ENCODE measurements around the gene KANTR.

The KANTR gene

DNA sequence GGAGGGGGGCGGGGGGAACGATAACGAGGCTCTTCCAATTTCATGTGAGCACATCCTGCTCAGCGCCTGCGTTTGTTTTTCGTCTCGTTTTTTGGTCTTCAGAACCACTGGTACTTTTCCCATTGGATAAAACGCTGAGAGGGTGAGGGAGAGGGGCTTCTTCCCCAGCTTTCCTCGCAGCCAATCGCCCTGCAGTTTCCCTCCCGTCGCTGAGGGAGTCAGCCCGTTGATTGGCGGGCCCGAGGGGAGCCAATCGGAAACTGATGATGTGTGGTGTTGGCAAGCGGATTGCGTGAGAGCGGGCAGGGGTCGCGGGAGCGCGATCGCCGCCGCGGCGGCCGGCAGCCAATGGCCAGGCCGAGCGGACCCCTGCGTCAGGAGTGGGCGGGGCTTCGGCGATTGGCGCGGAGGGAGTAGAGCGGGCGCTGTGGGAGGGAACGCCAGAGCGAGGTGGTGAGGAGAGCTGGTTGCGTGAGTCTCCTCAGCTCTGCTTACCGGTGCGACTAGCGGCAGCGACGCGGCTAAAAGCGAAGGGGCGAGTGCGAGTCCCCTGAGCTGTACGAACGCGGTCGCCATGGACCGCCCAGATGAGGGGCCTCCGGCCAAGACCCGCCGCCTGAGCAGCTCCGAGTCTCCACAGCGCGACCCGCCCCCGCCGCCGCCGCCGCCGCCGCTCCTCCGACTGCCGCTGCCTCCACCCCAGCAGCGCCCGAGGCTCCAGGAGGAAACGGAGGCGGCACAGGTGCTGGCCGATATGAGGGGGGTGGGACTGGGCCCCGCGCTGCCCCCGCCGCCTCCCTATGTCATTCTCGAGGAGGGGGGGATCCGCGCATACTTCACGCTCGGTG, 11.8 kb upstream of the KANTR start, which contains the start of gene TSPYL2:
TSPYL2 (plus strand) TSS at position 443 of the 848 bp plus-strand sequence; CDS start at position 575, 132 bp downstream.
- DNase-seq, result peak; percentile 88 to 94

- DNase-seq, result no peak
Observed at GRCh38 chrX:53082773-53083616, 10.9 kb upstream of the KANTR start.

DNA sequence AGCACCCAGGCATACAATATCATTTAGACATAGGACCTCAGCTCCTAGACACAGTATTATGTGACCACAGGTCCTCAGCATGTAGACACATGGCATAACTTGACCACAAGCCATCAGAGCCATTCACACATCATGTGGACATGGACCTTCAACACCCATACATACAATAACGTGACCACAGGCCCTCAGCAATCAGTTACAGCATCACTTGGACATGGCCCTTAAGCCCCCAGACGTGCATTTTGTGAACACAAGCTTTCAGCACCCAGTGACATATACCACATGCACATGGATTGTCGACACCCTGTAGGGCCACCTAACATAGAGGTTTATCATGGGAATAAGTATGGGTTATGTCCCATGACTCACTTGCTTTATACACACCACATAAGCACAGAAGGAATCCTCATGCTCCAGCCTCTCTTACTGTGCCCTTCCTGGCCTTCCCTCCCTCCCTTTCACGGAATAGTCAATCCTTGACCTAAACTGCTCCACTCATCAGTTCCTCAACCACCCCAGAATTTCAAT, 9.8 kb upstream of the KANTR start:
- no peak for DNase-seq

- DNase-seq, result no peak
Observed at GRCh38 chrX:53084863-53085262, 9.1 kb upstream of the KANTR start.

- no peak for DNase-seq
Observed at GRCh38 chrX:53085661-53086229, 8.2 kb upstream of the KANTR start.

DNA sequence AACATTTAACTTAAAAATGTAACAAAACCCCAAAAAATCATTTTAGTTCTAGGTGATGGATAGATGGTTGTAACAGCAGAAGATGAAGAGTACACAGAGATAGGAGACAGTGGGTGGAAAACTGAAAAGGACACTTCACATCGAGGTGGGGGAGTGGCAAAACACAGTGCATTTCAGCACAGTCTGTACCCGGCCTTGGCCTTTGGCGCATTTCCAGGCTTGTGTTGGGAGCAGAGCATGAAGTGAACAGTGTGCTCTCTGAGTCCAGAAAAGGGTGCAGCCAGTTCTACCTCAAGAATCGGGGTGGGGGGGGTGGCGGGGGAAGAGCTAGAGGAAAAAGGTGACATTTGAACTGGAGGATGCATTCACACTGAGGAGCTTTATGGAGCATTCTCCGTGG, 7.5 kb upstream of the KANTR start:
- DNase-seq, result no peak

GRCh38 chrX:53087388-53087831, 6.5 kb upstream of the KANTR start:
- DNase-seq, result no peak

DNA sequence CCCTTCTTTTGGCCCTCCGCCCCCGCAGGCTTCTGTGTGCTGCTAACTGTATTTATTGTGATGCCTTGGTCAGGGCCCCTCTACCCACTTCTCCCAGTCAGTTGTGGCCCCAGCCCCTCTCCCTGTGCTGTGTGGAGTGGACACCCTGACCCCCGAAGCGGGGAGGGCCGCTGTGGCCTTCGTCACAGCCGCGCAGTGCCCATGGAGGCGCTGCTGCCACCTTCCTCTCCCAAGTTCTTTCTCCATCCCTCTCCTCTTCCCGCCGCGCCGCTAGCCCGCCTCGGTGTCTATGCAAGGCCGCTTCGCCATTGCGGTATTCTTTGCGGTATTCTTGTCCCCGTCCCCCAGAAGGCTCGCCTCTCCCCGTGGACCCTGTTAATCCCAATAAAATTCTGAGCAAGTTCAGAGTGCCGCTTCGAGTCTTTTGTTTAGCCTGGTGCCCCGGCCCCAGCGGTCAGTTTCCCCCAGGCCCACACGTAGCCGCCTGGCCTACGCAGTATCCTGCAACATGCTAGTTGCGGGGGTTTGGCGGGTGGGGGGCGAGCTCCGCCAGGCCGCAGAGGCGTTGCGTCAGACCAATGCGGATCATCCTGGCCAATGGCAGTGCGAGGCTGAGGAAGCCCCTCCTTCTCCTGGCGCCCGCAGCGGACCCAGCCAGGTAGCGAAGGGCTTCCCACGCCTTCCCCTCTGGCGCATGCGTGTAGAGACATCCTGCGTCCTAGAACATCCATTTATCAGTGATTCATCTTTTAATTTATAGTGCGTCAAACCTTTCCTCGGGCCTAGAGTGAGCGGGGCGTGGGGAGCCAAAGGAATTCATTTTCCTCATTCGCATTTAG, 5.6 kb upstream of the KANTR start:
- peak; percentile 72 to 90 for DNase-seq

GRCh38 chrX:53089224-53089842, 4.6 kb upstream of the KANTR start:
- DNase-seq, result peak in 1 of 2 experiments; percentile 28

GRCh38 chrX:53089925-53090324, 4.0 kb upstream of the KANTR start:
- DNase-seq, result no peak

GRCh38 chrX:53091354-53091753, 2.6 kb upstream of the KANTR start:
- no peak for DNase-seq

DNA sequence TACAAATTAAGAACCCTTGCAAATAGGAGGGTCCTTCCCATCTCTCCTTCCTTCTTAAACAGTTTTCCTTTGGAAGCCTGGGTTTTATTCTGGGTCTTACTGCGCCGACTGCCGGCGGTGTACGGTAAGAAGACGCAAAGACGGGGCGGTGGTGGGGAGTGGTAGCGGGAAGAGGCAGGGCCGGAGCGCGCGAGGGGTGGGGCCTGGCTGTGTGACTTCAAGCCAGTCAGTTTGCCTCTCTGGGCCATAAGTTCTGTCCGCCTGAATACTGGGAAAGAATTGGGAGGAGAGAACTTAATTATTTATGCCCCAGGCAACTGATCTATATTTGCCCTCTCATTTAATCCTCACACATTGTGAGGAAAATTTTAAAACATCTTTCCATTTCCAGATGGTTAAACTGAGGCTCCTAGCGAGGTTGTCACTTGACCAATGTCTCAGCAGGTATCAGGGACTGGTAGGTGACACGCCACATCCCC, 726 bp upstream of the KANTR start:
- peak; percentile 67 to 74 for DNase-seq

GRCh38 chrX:53094582-53094905, 602 bp downstream of the KANTR start:
- DNase-seq, result no peak

DNA sequence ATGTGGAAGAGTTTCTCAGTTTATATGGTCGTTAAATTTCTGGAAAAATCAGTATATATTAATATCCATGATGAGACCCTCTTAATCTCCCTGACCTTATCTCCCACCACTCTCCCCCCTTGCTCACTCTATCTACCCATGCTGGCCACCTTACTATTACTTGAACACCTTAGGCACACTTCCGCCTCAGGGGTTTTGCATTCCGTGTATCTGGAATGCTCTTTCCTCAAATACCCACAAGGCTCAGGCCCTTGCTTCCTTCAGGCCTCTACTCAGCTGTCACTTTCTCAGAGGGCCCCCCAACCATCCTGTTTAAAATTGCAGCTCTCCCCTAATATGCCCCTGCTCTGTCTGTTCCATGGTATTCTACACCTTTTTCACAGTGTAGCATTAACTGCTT, 1.9 kb downstream of the KANTR start:
- DNase-seq, result no peak

DNA sequence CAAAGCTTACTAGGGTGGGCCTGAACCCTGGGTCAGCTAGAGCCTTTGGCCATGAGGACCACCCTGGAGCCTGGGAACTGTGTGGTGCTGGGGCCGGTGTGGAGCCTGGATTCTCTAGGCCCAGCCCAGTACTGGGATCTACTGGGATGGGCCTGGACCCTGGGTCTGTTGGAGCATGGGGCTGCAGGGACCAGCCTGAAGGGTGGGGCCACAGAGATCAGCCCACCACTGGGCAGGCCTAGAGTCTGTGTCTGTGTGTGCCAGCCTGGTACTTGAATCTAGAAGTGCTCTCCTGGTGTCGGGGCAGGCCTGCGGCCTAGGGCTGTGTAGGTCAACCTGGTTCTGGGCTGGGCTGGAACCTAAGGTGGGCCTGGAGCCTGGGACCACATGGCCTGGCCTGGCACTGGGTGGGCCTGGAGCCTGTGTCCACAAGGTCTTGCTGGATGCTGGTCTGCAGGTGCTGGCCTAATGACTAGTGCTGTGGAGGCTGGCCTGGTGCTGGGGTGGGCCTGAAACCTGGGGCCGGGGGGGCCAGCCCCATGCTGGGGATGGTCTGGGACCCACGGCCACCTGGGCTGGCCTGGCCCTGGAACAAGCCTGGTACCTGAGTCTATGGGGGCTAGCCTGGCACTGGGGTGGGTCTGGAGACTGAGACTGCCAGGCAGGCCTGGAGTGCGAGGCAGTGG, 21.1 kb downstream of the KANTR start:
- no peak for DNase-seq

GRCh38 chrX:53115550-53115874, 21.6 kb downstream of the KANTR start:
- no peak for DNase-seq

DNA sequence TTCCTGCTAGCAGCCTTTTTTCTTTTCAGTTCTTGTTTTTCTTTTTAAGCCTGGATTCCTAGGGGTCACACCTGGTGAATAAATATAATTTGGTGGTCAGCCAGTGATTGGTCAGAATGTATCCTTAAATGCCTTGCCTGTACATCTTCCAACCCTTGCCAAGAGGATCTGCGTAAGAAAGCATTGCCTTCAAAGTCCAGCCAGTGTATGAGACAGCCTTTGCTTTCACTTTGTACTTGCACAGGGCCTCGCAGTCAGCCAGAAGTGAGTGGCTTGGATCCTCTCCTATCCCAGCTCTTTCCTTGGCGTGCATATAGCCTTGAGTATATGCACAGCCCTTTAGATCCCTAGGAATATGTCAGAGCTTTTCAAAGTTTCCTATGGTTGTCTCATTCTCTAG, 22.2 kb downstream of the KANTR start:
- DNase-seq, result no peak

- no peak for DNase-seq
Observed at GRCh38 chrX:53122013-53122412, 28.1 kb downstream of the KANTR start.

DNA sequence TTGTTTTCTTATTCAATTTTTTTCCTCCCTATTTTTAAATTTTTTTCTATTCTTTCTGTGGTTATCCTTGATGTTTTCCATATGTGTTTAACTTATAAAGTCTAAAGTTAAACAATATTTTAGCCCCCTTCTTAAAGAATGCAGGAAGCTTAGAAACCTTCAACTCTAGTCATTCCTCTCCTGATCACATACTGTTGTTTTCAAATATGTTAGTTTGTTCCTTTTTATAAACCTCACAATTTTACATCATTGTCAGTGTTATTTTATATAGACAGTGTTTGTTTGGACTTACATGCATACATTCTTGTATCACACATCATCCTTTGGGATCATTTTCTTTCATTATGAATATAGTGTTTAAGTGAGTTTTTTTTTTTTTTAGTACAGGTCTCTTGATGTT, 31.6 kb downstream of the KANTR start:
- DNase-seq, result no peak

GRCh38 chrX:53126377-53126776, 32.4 kb downstream of the KANTR start:
- no peak for DNase-seq

GRCh38 chrX:53128097-53128749, 34.3 kb downstream of the KANTR start:
- DNase-seq, result no peak
